Central memory CD4-positive, alpha-beta T cell (primary cell): ENCODE results near the gene CCNY.

Experiments
- DNase-seq: peaks from one replicate; pipeline ENCODE4 v3.0.0; 2022

The CCNY gene

GRCh38 chr10:35595106-35595505 is 258.8 kb downstream of the CCNY start:
- no peak for DNase-seq

DNA sequence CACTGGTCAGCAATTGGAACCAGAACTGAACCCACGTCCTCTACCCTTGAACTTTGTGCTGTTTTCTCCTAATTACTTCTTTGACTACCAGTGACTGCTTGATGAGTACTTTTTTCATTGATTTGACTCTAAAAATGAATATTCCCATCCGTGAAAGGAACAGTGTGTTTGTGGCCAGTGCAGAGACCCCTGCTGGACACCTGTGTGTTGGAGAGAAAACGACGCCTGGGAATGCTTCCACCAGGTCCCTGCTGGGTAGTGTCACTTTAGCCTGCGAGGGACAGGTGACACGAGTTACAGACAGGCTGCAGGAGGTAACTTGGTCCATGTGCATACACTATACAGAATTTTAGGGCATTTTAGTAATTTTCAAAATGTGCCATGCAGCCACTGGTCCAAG is 262.1 kb downstream of the CCNY start:
- DNase-seq = no peak

GRCh38 chr10:35600193-35600592 is 263.9 kb downstream of the CCNY start:
- DNase-seq = no peak

DNA sequence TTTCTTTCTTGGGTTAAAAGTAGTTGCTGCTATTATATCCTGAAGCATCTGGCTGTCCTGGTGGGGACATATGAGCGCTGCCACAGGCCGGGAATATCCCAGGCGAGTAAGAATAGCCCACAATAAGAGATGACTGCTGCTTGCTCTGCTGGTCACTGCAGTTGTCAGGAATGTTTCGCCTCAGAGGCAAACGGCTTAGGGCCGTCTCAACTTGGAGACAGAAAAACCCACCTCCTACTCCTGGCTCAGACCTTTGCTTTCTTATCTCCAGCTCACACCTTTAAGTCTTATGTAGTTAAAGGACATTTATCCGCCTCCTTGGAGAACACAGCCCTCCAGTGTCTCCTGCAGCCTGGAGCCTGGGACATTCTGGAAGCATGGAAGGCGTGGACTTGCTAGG is 268.9 kb downstream of the CCNY start, which contains the start of gene GJD4:
TSS of gene GJD4 (plus strand) at position 151 of the 400 bp plus-strand sequence. CDS start at position 378, 227 bp downstream.
- no peak for DNase-seq

DNA sequence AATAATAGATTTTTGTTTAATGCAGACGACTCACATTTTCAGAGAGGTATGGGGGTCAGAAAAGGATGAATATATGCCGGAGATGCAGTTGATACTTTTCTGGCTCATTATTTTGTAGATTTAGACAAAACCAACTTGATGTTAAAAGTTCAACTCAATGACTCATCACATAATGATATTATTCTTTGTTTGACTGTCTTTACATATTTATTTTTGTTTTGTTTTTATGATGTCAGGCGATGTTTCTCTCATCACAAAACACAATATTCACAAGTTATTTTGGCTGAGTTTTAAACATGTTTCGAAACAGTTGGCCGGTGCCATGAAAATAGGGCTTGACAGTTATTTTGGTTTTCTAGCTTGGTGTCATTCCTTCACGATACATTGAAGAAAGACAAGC is 270.1 kb downstream of the CCNY start:
- DNase-seq = no peak

- DNase-seq = no peak
These were observed 271.4 kb downstream of the CCNY start for GRCh38 chr10:35607475-35608327.

- DNase-seq = no peak
These were observed 272.0 kb downstream of the CCNY start for GRCh38 chr10:35608328-35608672.

DNA sequence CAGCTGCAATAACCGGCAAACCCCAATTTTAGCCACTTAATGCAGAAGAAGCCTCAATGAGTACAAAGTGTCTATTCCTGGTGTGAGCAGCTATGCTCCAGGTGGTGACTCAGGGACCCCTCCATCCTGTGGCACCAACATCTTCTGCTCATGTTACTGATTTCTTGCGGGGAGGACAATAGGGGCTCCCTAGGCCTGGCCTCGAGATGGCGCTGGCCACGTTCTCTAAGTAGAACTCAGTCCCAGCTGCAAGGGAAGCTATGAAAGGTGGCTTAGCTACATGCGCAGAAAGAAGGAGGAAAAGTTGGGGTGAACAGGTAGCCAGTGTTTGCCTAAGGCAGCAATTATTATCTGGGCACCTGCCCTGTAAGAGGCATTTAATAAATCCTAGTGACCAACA is 275.4 kb downstream of the CCNY start:
- no peak for DNase-seq

DNA sequence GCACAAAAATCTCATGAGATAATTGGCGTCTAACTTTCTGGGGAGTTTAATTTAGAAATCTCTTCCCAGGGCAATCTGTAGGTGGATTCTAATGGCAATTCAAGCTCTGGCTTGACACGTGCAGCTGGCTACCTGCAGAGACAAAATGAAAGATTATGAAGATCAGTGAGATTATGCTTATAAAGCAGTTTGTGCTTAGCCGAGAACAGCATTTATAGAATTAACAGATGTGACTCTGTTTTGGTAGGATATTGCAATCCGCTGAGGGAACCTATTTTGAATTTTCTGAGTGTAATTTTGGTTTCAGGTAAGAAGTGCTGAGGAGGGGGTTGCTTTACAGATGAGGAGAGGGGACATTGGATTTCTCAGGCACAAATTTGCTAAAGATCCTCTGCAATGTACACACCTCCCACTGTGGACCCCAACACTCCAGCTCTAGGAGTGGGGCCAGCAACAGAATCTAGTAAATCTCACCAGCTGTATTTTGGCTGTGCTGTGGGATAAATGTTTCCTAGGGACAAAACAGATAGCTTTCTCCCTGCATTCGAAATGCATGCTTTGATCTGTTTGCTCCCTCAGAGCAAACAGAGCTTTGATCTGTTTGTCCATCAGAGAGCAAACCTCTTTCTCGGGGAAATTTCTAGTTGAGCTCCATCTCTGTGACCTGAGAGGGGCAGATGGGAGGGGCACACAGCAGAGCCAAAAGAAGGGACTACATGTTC is 276.2 kb downstream of the CCNY start:
- no peak for DNase-seq

DNA sequence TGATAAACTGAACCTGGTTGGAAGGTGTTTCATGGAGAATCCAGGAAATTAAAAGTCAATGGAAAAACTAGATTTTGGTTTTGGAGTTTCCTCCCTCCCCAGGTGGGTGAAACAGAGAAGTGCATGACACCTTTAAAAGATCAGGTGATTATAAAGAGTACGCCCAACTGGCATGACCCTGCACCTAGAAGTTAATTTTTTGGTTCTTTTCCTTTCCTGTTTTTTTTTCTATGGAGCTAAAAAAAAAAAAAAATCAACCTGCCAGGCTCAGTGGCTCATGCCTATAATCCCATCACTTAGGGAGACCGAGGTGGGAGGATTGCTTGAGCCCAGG is 276.8 kb downstream of the CCNY start:
- no peak for DNase-seq

DNA sequence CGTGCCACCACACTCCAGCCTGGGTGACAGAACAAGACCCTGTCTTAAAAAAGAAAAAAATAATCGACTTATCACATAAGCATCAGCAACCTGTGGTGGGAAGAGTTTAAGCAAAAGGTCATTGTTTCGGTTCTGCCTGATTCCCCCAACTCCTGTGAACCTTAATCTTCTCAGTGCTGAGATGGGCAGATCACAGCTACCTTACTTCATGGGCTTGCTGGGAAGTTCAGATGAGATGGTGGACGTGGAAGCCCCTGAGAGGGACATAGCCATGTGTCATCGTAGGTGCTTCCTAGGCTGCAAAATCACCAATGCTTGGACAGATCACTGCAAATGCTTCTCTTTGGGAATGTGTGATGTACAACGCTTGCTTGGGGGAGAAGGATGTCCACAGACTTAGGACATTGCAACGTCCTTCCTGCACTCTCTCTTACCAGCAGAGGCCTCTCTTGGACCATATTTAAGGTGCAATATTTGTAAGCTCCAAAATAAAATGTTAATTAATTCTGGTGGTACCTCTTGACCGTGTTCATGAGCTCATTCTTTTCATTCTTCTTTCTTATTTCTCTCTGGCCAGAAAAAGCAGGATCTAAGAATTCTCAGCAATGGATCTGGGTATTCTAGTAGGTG is 277.4 kb downstream of the CCNY start:
- DNase-seq = no peak

DNA sequence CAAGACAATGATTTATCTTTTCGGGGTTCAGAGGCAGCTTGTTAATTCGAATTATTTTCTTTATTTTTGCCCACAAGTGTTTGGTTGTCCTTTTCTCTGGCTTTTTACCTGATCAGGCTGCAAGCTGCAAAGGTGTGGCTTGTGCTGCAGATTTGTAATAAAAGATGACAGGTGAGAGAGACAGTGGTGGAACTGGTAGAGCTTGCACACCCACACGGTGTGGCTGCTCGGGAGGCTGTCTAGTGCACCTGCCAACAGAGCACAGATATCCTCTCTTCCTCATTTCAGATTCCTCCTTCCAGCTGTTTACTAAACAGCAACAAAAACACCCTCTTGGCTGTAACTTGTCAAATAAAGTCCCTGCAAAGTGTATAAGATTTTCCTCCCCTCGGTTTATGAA is 278.0 kb downstream of the CCNY start:
- no peak for DNase-seq
